Activated T-cell treated with anti-CD3 and anti-CD28 coated beads for 4 hours (primary cell): ENCODE measurements around the gene VAMP1.
"Not testable (repeated sequence)": the region's sequence is repeated elsewhere in the genome, so short reads cannot be mapped to it uniquely, and the experiment has no call there.

Experiments used
- DNase-seq: peaks from one replicate; pipeline ENCODE4 v3.0.0-alpha.2; 2020

VAMP1 gene

GRCh38 chr12:6470375-6471163 lies at the start of gene VAMP1:
Gene VAMP1 (minus strand): TSS chr12:6470677. CDS start chr12:6470531, 146 bp downstream.
- DNase-seq, result peak; percentile 94

GRCh38 chr12:6520186-6520585 lies 49.7 kb upstream of the VAMP1 start:
- DNase-seq, result no peak

- DNase-seq, result no peak
These were observed 37.6 kb upstream of the VAMP1 start for GRCh38 chr12:6508087-6508486.

- no peak for DNase-seq
These were observed 36.9 kb upstream of the VAMP1 start for GRCh38 chr12:6507102-6507998.

- no peak for DNase-seq
These were observed 30.0 kb upstream of the VAMP1 start for GRCh38 chr12:6500466-6500865.

GRCh38 chr12:6497291-6497690 lies 26.8 kb upstream of the VAMP1 start:
- DNase-seq, result not testable (repeated sequence)

- DNase-seq, result no peak
These were observed 24.5 kb upstream of the VAMP1 start for GRCh38 chr12:6494968-6495367.

GRCh38 chr12:6494258-6494743 lies 23.8 kb upstream of the VAMP1 start:
- no peak for DNase-seq

- DNase-seq, result peak; percentile 87
These were observed 23.2 kb upstream of the VAMP1 start, which contains the start of gene NCAPD2 for GRCh38 chr12:6493497-6494257. Gene NCAPD2 (plus strand): TSS chr12:6494102. CDS start chr12:6495099, 997 bp downstream.

GRCh38 chr12:6492838-6493496 lies 22.5 kb upstream of the VAMP1 start, which contains the start of gene MRPL51:
Gene MRPL51 (minus strand): TSS chr12:6493262. CDS start chr12:6493136, 126 bp downstream.
- peak; percentile 96 for DNase-seq

- not testable (repeated sequence) for DNase-seq
These were observed 20.2 kb upstream of the VAMP1 start for GRCh38 chr12:6490673-6491072.

GRCh38 chr12:6489449-6489848 lies 19.0 kb upstream of the VAMP1 start:
- DNase-seq, result no peak

- no peak for DNase-seq
These were observed 17.8 kb upstream of the VAMP1 start for GRCh38 chr12:6488240-6488639.

- DNase-seq, result no peak
These were observed 7.9 kb upstream of the VAMP1 start for GRCh38 chr12:6478416-6478815.

GRCh38 chr12:6477601-6478377 lies 7.3 kb upstream of the VAMP1 start:
- not testable (repeated sequence) for DNase-seq

- no peak for DNase-seq
These were observed 6.0 kb upstream of the VAMP1 start for GRCh38 chr12:6476489-6476888.

- DNase-seq, result not testable (repeated sequence)
These were observed 4.9 kb upstream of the VAMP1 start for GRCh38 chr12:6475233-6475975.

GRCh38 chr12:6472491-6472890 lies 2.0 kb upstream of the VAMP1 start:
- DNase-seq, result no peak

- DNase-seq, result no peak
These were observed 1.5 kb upstream of the VAMP1 start for GRCh38 chr12:6471989-6472360.

- no peak for DNase-seq
These were observed 685 bp downstream of the VAMP1 start for GRCh38 chr12:6469609-6470374.
